T-helper 22 cell (primary cell): ENCODE results near the gene UROC1.

Source experiments
- DNase-seq: peaks from one replicate; pipeline ENCODE4 v3.0.0-alpha.2; 2020; ENCODE audit warnings: low read depth

UROC1 gene

DNA sequence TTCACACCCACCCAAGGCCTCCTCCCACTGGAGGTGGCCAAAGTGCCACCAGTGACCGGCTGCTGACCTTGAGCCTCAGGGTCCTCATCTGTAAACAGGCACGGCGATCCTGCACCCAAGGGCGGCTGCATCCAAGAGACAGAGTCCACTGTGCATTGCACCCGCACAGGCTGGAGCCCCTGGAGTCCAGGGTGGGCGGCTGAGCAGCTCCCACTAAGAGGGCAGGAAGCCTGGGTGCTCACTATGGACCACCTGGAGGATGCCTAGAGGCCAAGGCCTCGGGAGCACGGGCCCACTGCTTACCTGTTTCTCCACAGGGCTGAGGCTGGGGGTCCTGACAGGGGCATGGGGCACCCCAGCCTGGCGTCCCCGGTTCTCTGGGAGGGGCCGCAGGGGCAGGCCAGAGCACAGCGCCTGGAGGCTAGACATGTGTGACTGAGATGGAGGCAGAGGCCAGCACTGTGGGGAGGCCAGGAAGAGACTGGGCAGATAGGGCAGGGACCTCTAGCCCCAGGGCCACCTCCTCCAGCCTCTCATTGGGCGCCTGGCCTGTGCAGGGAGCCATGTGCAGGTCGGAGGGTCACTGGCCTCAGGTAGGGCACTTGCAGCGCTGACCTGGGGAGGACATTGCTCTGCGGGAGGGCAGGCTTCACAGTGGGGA lies at the start of gene UROC1:
Gene UROC1, minus strand, starts transcription at position 483 of the 661 bp plus-strand sequence. Its CDS starts 54 bp downstream, at position 429.
- DNase-seq = no peak

DNA sequence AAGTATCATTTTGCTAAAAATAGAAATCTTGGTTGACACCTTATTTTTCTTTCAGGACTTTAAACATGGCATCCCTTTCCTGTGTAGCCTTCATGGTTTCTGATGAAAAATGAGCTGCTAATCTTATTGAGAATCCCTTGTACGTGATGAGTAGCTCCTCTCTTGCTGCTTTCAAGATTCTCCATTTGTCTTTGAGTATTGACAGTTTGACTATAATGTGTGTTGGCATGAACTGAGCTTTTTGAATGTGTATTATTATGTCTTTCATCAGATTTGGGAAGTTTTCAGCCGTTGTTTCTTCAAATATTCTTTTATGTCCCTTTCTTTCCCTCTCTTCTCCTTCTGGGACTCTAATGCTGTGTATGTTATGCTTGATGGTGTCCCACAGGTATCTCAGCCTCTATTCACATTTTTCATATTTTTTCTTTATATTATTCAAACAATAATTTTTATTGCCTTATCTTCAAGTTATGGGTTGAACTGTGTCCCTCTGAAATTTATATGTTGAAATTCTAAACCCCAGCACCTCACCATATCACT lies 45.2 kb upstream of the UROC1 start:
- no peak for DNase-seq

DNA sequence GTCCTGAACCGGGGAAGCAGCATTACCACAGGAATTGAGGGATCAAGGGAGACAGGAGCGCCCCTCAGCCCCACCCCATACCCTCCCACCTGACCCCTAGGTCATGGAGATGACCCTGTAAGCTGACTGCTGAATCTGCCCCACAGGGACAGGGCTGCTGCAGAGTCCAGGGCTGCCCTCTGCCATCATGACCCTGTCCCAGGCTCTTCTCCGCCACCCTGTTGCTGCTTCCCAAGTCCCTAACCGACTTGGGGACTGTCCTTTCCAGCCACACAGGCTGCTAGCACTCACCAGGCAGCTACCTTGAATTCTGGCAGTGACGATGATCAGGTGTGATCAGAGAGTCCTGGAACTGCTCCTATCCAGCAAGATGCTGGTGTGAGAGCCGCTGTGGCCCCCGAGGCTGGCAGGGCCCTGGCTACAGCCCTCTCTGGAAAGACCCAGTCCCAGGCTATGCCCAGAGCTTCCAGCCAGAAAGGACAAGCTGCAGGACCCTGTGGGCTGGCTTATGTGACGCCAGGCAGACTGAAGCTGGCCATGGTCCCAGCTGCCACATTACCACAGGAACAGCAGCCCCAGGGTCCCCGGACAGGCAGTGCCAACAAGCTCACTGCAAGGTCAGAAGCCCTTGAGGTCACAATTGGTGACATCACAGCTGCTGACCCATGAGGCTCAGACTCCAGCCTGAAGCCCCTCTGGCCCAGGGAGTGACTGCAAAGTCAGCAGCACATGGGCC lies 40.9 kb upstream of the UROC1 start, which contains the start of gene C3orf22:
Gene C3orf22, minus strand, starts transcription at position 597 of the 736 bp plus-strand sequence. CDS start 5,542 bp downstream, outside the sequence.
- no peak for DNase-seq

DNA sequence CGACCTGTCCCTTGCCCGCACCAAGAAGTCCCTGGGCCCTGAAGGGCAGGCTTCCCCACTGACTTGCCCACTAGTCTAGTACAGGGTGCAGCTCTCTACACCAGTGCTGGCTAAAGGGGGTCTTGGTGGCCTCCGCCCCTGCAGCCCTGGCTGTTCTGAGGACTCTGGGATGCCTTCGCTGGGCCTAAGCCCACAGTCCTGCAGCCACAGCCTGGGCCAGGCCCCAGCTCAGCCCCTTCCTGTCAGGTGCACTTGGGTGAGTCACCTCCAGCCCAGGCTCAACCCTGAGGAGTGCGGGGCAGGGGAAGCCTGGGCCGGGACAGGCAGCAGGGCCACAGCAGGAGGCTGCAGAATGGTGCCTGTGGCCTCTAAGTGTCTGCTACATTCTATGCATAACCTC lies 40.2 kb upstream of the UROC1 start:
- no peak for DNase-seq

DNA sequence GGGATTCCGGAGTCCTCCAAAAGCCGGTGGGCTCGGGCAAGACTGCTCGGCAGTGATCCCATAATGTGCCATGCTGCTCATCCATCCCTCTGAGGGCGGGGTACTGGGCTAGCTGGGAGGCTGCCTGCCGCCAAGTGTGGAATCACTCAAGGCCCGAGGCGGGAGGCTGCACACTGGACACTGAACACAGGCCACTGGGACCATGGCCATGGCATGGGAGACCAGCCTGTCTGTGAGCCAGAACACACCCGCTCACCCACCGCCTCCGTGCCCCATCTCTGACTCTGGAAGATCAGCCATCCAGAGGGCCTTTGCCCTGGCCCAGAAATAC lies 39.8 kb upstream of the UROC1 start:
- DNase-seq = no peak

DNA sequence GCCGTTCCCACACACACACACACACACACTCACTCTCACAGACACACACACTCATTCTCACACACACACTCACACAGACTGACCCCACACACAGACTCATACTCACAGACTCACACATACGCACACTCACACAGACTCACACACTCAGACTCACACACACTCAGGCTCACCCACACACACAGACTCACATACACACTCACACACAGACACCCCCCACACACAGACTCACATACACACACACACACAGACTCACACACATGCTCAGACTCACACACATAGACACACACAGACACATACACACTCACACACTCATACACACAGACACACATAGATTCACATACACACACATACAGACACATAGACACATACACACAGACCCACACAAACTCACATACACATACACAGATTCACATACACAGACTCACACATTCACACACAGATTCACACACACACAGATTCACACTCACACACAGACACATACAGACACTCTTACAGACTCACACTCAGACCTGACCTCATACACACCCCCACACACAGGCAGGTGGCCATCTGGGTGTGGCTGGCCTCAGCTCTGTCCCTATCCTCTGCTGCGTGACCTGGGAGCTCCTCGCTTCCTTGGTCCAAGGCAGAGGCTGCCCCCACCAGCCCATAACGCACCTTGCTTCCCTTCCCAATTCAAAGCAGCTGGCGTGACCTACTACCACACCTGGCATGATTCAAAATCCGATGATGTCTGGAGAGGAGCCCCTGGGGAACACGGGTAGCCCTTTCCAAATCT lies 39.3 kb upstream of the UROC1 start:
- no peak for DNase-seq

DNA sequence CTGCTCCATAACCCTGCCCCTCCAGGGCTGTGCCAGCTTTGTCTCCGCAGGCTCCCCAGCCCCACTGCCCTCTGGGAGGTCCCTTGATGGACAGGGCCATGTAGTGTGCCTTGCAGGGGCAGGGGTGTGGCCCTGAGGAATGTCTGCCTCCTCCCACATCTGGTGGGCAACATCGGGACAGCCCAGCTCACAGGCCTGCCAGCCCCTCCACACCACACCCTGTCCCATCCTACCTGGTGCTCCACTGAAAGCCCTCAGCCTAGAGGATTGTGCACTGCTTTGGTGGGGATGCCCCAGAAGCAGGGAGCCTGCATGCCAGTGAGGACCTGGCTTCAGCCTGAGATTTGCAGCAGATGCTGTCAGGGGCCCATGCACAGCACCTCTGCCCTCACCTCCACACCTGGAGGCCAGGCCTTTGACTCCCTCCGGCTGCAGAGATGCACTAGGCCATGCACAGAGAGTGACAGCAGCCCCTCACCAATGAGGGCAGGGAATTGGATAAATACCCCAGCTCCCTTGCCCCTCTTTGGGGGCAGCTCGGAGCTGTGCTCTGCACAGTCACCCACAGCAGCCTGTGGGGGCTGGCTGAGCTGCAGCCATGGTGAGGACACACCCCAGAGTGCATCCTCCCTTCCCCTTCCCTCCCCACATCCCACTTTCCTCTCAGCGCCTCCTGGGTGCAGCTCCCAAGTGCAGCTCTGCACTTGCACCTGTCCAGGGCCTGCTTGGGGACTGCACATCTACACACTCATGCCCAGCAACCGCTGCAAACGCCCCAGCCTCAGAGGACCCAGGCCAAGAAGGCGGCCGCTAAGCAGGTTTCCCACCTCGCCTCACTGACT lies 38.4 kb upstream of the UROC1 start:
- no peak for DNase-seq

DNA sequence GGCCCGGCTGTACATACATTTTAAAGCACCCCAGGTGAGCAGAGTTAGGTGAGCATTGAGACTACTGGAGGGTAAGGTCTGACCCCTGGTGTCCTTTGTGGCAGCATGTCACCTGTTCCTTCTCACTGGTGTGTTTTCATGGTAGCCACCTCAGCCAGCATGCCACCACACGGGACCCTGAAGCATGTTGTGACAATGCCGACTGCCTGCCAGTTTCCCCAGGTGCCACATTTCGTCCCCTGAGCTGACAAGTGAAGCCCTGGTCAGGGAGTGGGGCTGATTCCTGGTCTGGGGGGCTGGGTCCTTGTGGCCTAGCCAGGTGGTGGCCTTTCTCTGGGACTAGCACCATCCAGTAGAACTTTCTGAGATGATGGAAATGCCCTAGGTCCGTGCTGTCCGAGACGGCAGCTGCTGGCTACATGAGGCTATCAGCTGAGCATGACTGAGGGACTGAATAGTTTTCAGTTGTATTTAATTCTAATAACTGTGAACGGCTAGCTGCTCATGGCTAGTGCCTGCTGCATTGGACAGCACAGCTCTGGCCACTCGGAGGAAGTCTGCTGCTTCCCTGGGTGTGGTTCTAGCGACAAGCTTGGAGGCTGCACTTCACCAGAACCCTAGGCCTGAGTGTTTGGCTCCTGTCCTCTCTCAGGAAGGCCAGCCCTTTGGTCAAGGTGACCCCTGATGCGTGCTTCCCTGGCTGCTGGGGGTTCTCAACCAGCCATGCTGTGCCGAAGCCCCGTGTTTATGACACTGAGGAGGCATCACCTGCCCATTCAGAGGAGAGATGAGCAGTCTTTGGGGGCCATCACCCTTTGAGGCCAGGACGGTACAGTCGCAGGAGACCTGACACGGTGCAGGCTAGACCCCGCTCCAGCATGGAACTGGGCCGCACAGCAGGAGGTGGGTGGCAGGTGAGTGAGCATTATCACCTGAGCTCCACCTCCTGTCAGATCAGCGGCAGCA lies 37.3 kb upstream of the UROC1 start:
- no peak for DNase-seq

DNA sequence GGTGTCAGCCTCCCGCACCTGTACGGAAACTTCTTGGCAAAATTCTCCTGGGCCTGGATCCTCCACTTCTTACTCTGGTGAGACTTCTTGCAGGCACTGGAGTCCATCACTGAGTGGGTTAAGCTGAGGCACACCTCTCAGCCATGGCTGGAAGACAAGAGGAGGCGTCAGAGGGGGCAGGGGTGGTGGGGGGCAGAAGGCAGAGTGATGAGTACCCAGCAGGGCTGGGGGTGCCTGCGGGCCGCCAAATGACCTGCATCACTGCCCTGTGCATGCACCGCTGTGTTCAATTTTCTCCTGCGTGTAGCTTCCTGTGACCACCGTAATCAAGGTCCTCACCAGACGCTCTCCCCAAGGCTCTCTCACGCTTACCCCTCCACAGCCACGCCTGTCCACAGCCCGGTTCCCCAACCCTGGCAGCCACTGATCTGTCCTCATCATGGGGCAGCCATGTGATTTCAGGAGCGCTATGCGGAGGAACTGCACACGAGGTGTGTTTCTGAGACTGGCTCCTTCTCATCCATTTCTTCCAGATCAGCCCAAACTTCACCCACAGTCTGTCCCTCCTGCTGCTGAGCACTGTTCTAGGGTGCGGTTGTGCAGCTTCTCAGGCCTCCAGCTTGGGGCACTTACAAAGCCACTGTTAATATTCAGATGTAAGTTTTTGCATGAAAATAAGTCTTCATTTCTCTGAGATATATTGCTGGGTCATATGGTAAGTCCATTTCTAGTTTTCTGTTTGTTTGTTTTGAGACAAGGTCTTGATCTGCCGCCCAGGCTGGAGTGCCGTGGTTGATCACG lies 35.9 kb upstream of the UROC1 start:
- no peak for DNase-seq

DNA sequence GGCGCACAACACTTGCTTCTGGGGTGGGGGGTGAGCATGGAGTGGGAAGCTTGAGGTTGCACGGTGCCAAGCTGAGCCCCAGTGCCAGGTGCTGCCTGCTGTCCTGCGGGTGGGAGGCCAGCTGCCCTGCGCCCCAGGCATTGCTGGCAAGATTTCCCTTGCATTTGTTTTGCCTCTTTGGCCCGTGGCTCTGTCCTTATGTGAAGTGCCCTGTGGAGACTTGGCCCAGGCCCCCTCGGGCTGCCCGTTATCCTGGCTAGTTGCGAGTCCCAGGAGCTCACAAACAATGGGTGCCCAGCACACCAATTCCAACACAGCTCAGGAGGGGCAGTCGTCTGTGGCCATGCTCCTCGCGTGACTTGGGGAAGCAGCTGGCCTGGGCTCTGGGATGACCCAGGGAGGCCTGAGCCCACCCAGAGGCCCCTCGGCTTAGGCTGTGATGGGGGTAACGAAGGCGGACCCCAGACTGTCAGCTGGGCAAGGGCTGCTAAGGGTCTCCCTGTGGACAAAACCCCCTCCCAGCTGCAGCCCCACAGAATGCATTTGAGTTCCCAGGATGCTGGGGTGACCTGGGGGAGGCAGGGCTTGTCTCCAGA lies 35.2 kb upstream of the UROC1 start:
- DNase-seq = no peak

DNA sequence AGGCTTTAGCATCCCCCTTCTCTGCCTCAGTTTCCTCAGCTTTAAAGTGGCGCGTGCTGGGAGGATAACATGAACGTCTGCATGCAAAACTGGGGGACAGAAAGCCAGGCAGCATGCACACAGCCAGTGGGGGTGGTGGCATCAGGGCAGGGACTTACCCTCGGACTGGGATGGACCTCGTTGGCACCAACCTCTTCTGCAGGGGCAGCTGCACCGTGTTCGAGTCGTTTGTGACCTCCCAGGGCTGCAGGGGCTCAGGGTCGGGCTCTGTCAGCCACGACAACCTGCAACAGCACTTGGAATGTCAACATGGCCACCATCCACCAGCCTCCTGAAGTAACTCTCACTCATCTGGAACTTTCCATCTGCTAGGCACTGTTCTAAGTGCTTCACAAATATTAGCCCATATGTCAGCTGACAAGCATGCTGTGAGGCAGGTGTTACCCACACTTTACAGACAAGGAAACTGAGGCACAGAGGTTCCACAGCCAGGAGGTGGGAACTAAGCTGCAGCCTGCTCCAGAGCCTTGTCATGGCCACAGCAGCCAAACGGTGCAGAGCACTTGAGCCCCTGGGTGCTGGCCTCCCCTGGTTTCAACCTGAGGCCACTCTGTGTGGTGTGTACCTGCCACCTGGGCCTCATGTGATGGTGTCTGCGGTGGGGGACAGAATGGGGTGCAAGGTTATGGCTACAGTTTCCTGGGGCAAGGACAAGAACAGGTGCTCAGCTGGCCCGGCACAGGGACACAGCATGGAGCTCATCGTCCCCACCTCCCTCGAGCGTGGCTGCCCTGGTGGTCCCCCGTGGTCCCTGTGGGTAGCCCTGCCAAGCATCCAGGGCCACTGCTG lies 34.5 kb upstream of the UROC1 start:
- no peak for DNase-seq

DNA sequence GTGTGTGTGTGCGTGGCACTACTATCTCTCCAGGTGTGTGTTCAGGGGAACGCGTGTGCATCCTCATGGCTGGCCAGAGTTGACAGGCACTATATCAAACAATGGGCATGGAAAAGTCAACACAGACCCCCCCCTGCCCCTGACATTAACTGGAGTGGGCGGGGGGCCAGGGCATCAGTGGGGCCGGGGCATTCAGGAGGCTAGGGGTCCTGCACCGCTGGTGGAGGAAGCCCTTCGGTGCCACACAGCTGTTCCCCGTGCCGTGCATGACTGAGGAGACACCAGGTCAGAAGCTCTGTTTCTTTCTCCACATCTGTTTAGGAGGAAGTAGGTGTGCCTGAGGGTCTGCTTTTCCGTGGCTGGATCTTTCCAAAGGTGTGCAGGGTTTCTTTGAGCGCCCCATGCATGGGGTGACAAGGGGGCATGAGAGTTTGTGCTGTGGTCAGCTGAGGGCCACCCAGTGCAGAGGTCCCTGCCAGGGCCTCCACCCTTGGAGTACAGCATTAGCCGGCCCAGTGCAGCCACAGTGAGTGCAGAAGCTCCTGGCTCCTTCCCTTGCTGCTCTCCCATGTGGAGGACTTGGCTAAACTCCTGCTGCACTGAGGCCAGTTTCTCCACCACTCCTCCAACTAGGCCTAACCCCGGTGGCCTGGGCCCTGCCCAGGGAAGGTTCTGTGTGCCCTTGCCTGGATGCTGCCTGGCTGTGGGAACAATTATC lies 33.7 kb upstream of the UROC1 start:
- no peak for DNase-seq

DNA sequence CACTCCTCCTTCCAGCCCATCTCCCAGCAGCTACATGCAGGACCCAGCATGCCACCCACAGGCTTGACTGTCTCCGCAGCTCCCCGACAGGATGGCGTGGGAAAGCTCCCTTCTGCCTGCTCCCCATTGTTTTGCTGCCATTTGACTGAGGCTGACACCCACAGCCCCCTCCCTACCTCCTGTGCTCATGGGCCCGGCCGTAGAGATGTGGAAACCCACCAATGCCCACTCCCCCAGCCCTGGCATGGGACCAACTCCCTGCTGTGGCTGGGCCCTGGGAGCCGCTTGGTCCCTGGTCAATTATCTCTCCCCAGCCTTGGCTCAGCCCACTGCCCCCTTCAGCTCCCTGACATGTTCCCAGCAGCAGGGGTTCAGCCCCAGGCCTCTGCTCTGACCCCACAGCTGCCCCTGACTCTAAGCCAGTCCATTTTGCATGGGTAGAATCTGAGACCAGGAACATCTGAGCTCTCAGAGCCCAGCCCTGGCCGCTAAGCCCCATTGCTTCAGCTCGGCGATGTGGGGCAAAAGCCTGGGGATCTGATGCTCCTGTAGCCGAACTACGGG lies 33.0 kb upstream of the UROC1 start:
- no peak for DNase-seq

DNA sequence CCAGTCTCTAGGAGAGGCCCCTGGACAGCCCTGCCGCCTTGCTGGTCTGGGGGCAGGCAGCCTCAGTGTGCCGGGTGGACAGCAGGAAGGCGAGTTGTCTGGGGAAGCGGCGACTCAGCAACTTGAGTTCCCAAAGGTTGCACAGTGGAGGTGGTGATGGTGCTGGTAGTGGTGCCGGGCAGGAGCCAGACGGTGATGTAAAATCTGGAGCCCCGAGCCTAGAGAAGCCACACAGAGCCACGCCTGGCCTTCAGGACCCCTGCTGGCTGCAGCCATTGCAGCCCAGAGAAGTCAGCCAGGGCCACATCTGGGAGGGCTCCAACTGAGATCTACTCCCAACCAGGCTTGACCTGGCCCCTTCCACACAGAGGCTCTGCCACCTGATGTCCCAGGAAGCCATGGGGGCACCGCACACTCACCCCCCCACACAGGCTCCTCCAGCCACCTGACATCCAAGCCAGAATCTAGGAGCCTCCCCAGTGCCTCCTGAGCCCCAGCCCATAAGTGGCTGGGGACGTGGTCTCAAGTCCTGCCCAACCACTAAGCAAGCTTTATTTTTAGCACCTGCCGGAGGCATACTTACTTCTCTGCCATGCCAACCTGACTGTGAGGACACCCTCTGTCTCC lies 32.4 kb upstream of the UROC1 start:
- DNase-seq = no peak

DNA sequence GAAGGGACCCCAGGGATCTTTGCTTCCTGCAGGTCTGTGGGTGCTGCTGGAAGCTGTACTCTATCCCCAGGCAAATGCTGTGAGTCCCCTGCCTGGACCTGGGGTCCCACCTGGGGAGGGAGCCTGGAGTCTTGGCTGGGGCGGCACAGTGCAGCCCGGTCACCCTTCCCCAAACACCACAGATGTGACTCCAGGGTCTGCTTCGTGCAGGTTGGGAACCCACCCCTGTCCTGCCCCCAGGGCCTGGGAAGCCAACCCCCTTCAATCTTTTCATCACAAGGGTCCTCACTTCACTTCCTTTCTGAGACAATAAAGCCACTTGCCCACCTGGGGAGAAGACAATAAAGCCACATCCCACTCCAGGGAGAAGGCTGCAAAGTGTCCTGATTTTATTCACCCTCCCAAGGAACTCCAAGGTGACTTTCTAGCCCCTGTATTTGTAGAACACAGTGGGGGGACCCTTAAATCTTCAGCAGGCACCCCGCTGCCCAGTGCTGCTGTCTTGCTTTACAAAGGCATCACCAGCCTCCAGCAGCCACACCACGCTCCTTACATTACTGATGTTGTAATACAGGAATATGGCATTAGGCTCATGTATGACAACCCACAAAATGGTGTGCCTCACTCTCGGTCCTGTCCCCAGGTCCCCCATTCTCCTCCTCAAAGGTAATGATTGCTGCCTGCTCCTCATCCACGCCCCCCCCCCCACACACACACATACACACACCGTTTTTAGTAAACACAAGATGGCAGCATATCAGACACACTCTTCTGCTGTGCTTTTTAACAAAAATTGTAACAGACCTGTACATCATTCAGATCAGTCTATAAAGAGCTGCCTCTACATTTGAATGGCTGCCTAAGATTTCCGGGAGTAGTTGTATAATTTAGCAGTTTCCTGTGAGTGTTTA lies 31.2 kb upstream of the UROC1 start:
- no peak for DNase-seq

DNA sequence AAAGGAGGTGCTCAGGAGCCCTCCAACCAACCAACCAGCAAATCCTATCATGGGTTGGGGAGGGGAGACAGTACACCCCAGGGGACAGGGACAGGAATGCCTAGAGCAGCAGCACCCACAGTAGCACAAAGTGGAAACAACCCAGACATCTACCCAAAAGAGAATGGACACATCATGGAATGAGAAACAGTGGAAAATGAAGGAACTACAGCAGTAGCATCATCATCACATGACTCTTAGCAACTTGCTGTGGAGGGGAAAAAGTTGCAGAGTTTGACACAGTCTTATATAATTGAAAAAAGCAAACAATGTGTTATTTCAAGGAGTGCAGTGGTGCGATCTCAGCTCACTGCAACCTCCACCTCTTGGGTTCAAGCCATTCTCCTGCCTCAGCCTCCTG lies 30.1 kb upstream of the UROC1 start:
- DNase-seq = no peak
